ENCODE data around the gene RSAD2.
"Not testable (repeated sequence)": the region's sequence is repeated elsewhere in the genome, so short reads cannot be mapped to it uniquely, and the experiment has no call there.

Gene RSAD2

DNA sequence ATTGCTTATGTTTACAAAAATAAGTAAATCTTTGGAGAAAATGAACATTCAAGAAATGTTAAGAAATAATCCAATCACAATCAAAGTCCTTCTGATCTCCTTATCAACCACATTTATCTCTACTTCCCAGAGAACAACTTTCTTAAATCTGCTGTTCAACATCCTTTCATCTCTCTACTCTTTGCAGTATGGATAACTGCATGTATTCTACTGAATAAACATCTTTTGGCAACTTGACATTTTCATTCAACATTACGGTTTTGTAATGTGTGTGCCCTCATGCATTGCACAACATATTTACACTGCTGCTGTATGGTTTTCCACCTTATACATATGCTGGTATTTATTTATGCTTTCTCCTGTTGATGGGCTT lies 21.0 kb upstream of the RSAD2 start:
- Histone ChIP-seq H3K9me3 (ENCODE audit: control insufficient read depth, low read length) (peaks cover 10% of the 10 kb centered on the region), H3K79me1 (replicated peaks; ENCODE audit: low read length, poor library complexity, severe bottlenecking) (no peaks in the 10 kb centered on the region), H3K4ac (ENCODE audit: low read depth in 1 of 2, low read length in 2 of 2) (no peak overlapping the region), H2AK5ac (ENCODE audit: low read length, severe bottlenecking) (no peak overlapping the region), H3K27me3 (ENCODE audit: control insufficient read depth in 1 of 2, insufficient read depth in 1 of 2, low read length in 2 of 2) (no peaks in the 10 kb centered on the region), H3K4me1 (ENCODE audit: control insufficient read depth, insufficient read depth, low read depth, low read length) (no peaks in the 10 kb centered on the region), H3K36me3 (ENCODE audit: control insufficient read depth in 1 of 2, insufficient read depth in 2 of 2, low read depth in 1 of 2, low read length in 2 of 2) (peaks cover 0 to 35% of the 10 kb centered on the region in 2 experiments), H2BK15ac (ENCODE audit: low read depth, poor library complexity, severe bottlenecking) (no peak overlapping the region), H3K14ac (ENCODE audit: low read length in 2 of 2) (no peak overlapping the region), H3K23ac (ENCODE audit: low read length in 2 of 2) (no peak overlapping the region), H3K9ac (ENCODE audit: low read length) (peak overlapping the region; percentile 17), H2BK5ac (ENCODE audit: low read depth, low read length, poor library complexity, severe bottlenecking) (no peak overlapping the region), H3K4me2 (ENCODE audit: low read length, poor library complexity, severe bottlenecking) (no peak overlapping the region), H2BK120ac (ENCODE audit: low read depth, low read length) (no peak overlapping the region), H2BK12ac (ENCODE audit: low read length in 2 of 2) (no peak overlapping the region), H3K18ac (ENCODE audit: low read depth in 1 of 2, low read length in 2 of 2) (no peak overlapping the region), H4K8ac (ENCODE audit: low read length) (no peak overlapping the region), H4K91ac (ENCODE audit: low read length) (no peak overlapping the region), H3K27ac (ENCODE audit: low read length, poor library complexity, severe bottlenecking) (no peak overlapping the region), H3K4me3 (ENCODE audit: insufficient read depth in 1 of 2, low read depth in 1 of 2, low read length in 2 of 2) (no peak overlapping the region), H2AFZ (ENCODE audit: low read depth, low read length) (no peak overlapping the region)
- DNase-seq, result no peak
- no CpG with 5 or more reads among the region's 1 CpG for WGBS

DNA sequence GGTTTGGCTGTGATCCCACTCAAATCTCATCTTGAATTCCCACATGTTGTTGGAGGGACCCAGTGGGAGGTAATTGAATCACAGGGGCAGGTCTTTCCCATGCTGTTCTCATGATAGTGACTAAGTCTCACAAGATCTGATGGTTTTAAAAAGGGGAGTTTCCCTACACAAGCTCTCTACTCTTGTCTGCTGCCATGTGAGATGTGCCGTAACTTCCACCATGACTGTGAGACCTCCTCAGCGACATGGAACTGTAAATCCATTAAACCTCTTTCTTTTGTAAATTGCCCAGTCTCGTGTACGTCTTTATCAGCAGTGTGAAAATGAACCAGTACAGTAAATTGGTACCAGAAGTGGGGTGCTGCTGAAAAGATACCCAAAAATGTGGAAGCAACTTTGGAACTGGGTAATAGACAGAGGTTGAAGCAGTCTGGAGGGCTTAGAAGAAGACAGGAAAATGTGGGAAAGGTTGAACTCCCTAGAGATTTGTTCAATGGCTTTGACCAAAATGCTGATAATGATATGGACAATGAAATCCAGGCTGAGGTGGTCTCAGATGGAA lies 19.0 kb upstream of the RSAD2 start:
- not testable (repeated sequence) for H3K4me1 ChIP-seq (ENCODE audit: control insufficient read depth, insufficient read depth, low read depth, low read length); H3K27me3 ChIP-seq (ENCODE audit: control insufficient read depth in 1 of 2, insufficient read depth in 1 of 2, low read length in 2 of 2); H3K79me1 ChIP-seq (replicated peaks; ENCODE audit: low read length, poor library complexity, severe bottlenecking); H3K9me3 ChIP-seq (ENCODE audit: control insufficient read depth, low read length); H4K8ac ChIP-seq (ENCODE audit: low read length); H3K14ac ChIP-seq (ENCODE audit: low read length in 2 of 2); H3K4me2 ChIP-seq (ENCODE audit: low read length, poor library complexity, severe bottlenecking); H3K4me3 ChIP-seq (ENCODE audit: insufficient read depth in 1 of 2, low read depth in 1 of 2, low read length in 2 of 2); H3K4ac ChIP-seq (ENCODE audit: low read depth in 1 of 2, low read length in 2 of 2); H2BK120ac ChIP-seq (ENCODE audit: low read depth, low read length); H2BK5ac ChIP-seq (ENCODE audit: low read depth, low read length, poor library complexity, severe bottlenecking); H2BK15ac ChIP-seq (ENCODE audit: low read depth, poor library complexity, severe bottlenecking); H2BK12ac ChIP-seq (ENCODE audit: low read length in 2 of 2); H3K9ac ChIP-seq (ENCODE audit: low read length); H2AFZ ChIP-seq (ENCODE audit: low read depth, low read length); H3K18ac ChIP-seq (ENCODE audit: low read depth in 1 of 2, low read length in 2 of 2); H2AK5ac ChIP-seq (ENCODE audit: low read length, severe bottlenecking); H3K27ac ChIP-seq (ENCODE audit: low read length, poor library complexity, severe bottlenecking); H3K23ac ChIP-seq (ENCODE audit: low read length in 2 of 2); H4K91ac ChIP-seq (ENCODE audit: low read length); DNase-seq
- peaks cover 0 to 33% of the 10 kb centered on the region in 2 experiments for H3K36me3 ChIP-seq (ENCODE audit: control insufficient read depth in 1 of 2, insufficient read depth in 2 of 2, low read depth in 1 of 2, low read length in 2 of 2)
- 94% methylated on average over 4 of the region's 4 CpGs for WGBS

- Histone ChIP-seq H2AFZ (ENCODE audit: low read depth, low read length) (no peak overlapping the region), H3K4me3 (ENCODE audit: insufficient read depth in 1 of 2, low read depth in 1 of 2, low read length in 2 of 2) (no peak overlapping the region), H3K79me1 (replicated peaks; ENCODE audit: low read length, poor library complexity, severe bottlenecking) (no peaks in the 10 kb centered on the region), H2BK5ac (ENCODE audit: low read depth, low read length, poor library complexity, severe bottlenecking) (no peak overlapping the region), H3K14ac (ENCODE audit: low read length in 2 of 2) (no peak overlapping the region), H3K36me3 (ENCODE audit: control insufficient read depth in 1 of 2, insufficient read depth in 2 of 2, low read depth in 1 of 2, low read length in 2 of 2) (peaks cover 4 to 33% of the 10 kb centered on the region in 2 experiments), H3K18ac (ENCODE audit: low read depth in 1 of 2, low read length in 2 of 2) (no peak overlapping the region), H3K9ac (ENCODE audit: low read length) (no peak overlapping the region), H3K23ac (ENCODE audit: low read length in 2 of 2) (no peak overlapping the region), H2BK120ac (ENCODE audit: low read depth, low read length) (no peak overlapping the region), H2AK5ac (ENCODE audit: low read length, severe bottlenecking) (no peak overlapping the region), H2BK15ac (ENCODE audit: low read depth, poor library complexity, severe bottlenecking) (no peak overlapping the region), H2BK12ac (ENCODE audit: low read length in 2 of 2) (no peak overlapping the region), H3K27me3 (ENCODE audit: control insufficient read depth in 1 of 2, insufficient read depth in 1 of 2, low read length in 2 of 2) (peaks cover 0 to 5% of the 10 kb centered on the region in 2 experiments), H3K27ac (ENCODE audit: low read length, poor library complexity, severe bottlenecking) (no peak overlapping the region), H4K91ac (ENCODE audit: low read length) (no peak overlapping the region), H3K4me1 (ENCODE audit: control insufficient read depth, insufficient read depth, low read depth, low read length) (peaks cover 5% of the 10 kb centered on the region), H4K8ac (ENCODE audit: low read length) (no peak overlapping the region), H3K9me3 (ENCODE audit: control insufficient read depth, low read length) (peaks cover 10% of the 10 kb centered on the region), H3K4ac (ENCODE audit: low read depth in 1 of 2, low read length in 2 of 2) (no peak overlapping the region), H3K4me2 (ENCODE audit: low read length, poor library complexity, severe bottlenecking) (no peak overlapping the region)
- 90% methylated on average over 3 of the region's 3 CpGs for WGBS
- no peak for DNase-seq
Measured at GRCh38 chr2:6860296-6860695, 17.3 kb upstream of the RSAD2 start.

- no peak overlapping the region for H3K4me3 ChIP-seq (ENCODE audit: insufficient read depth in 1 of 2, low read depth in 1 of 2, low read length in 2 of 2)
- H3K14ac ChIP-seq (ENCODE audit: low read length in 2 of 2), result no peak overlapping the region
- no peak overlapping the region for H3K4me2 ChIP-seq (ENCODE audit: low read length, poor library complexity, severe bottlenecking)
- H2BK120ac ChIP-seq (ENCODE audit: low read depth, low read length), result no peak overlapping the region
- 77% methylated on average over 5 of the region's 6 CpGs for WGBS
- peak; percentile 31 for DNase-seq
- no peak overlapping the region for H2AK5ac ChIP-seq (ENCODE audit: low read length, severe bottlenecking)
- no peak overlapping the region for H2BK5ac ChIP-seq (ENCODE audit: low read depth, low read length, poor library complexity, severe bottlenecking)
- peaks cover 2% of the 10 kb centered on the region for H3K9me3 ChIP-seq (ENCODE audit: control insufficient read depth, low read length)
- H3K4me1 ChIP-seq (ENCODE audit: control insufficient read depth, insufficient read depth, low read depth, low read length), result peaks cover 12% of the 10 kb centered on the region
- H3K4ac ChIP-seq (ENCODE audit: low read depth in 1 of 2, low read length in 2 of 2), result no peak overlapping the region
- no peak overlapping the region for H3K18ac ChIP-seq (ENCODE audit: low read depth in 1 of 2, low read length in 2 of 2)
- H3K27ac ChIP-seq (ENCODE audit: low read length, poor library complexity, severe bottlenecking), result no peak overlapping the region
- H2BK12ac ChIP-seq (ENCODE audit: low read length in 2 of 2), result no peak overlapping the region
- no peaks in the 10 kb centered on the region for H3K79me1 ChIP-seq (replicated peaks; ENCODE audit: low read length, poor library complexity, severe bottlenecking)
- no peak overlapping the region for H4K8ac ChIP-seq (ENCODE audit: low read length)
- no peak overlapping the region for H2BK15ac ChIP-seq (ENCODE audit: low read depth, poor library complexity, severe bottlenecking)
- H3K23ac ChIP-seq (ENCODE audit: low read length in 2 of 2), result no peak overlapping the region
- H4K91ac ChIP-seq (ENCODE audit: low read length), result no peak overlapping the region
- no peak overlapping the region for H3K9ac ChIP-seq (ENCODE audit: low read length)
- peaks cover 4 to 28% of the 10 kb centered on the region in 2 experiments for H3K36me3 ChIP-seq (ENCODE audit: control insufficient read depth in 1 of 2, insufficient read depth in 2 of 2, low read depth in 1 of 2, low read length in 2 of 2)
- H3K27me3 ChIP-seq (ENCODE audit: control insufficient read depth in 1 of 2, insufficient read depth in 1 of 2, low read length in 2 of 2), result peaks cover 0 to 7% of the 10 kb centered on the region in 2 experiments
- no peak overlapping the region for H2AFZ ChIP-seq (ENCODE audit: low read depth, low read length)
Measured at GRCh38 chr2:6863792-6864191, 13.8 kb upstream of the RSAD2 start.

All from mesenchymal stem cell (in vitro differentiated cells and primary cell).